Upper lobe of right lung (tissue), 1 donor: Measurements from ENCODE around the gene NXT1. TPM values are rescaled to one million over a fixed set of nuclear protein-coding genes. Genes with fewer than 3 reads are reported as not detected.
A peak's percentile ranks its signal among the peaks of the same experiment; 100 is the strongest.

Experiments used
- ATAC-seq: fragments of 200-7000 bp; cut with Tn5 transposase; one replicate; pipeline ENCODE4 v1.9.1; 2020; ENCODE audit warnings: mild to moderate bottlenecking, moderate library complexity
- DNase-seq: peaks from one replicate; pipeline ENCODE4 v3.0.0-alpha.2; 2020
- H3K27ac ChIP-seq: fragments of 200-600 bp; one replicate; pipeline ENCODE4 v1.8.0; 2022
- H3K27me3 ChIP-seq: fragments of 200-600 bp; one replicate; pipeline ENCODE4 v1.8.0; 2022; ENCODE audit warnings: mild to moderate bottlenecking
- H3K36me3 ChIP-seq: fragments of 200-600 bp; one replicate; pipeline ENCODE4 v1.8.0; 2022
- H3K4me1 ChIP-seq: fragments of 200-600 bp; one replicate; pipeline ENCODE4 v1.8.0; 2022
- H3K4me3 ChIP-seq: fragments of 200-600 bp; one replicate; pipeline ENCODE4 v1.8.0; 2022; ENCODE audit warnings: mild to moderate bottlenecking
- H3K9me3 ChIP-seq: fragments of 200-600 bp; one replicate; pipeline ENCODE4 v1.8.0; 2022
- intact Hi-C: fragments of 100-400 bp; cut with DNase I; formaldehyde crosslinking; loops from one replicate; pipeline ENCODE4 v1.11.0; 2022
- total RNA-seq: library from RNA; stranded (reverse); fragmentation: NEBNext Ultra II Directional; extraction: Animal tissue kit (Norgen Biotek cat#: 25700); gene quantifications from one replicate; pipeline ENCODE4 v1.2.1, GENCODE V29; 2021
- TF ChIP-seq, protein P1 (sequence below): fragments of 200-600 bp; IDR thresholded peaks from one replicate; pipeline ENCODE4 v1.8.0; 2022; ENCODE audit warnings: antibody characterized with exemption
- donor health status: DM: no; HTN: yes; CAD: no; lungs with severe emphysema.

The NXT1 gene
- total RNA-seq, 1 donor from 2014 or later = 16.2 TPM

DNA sequence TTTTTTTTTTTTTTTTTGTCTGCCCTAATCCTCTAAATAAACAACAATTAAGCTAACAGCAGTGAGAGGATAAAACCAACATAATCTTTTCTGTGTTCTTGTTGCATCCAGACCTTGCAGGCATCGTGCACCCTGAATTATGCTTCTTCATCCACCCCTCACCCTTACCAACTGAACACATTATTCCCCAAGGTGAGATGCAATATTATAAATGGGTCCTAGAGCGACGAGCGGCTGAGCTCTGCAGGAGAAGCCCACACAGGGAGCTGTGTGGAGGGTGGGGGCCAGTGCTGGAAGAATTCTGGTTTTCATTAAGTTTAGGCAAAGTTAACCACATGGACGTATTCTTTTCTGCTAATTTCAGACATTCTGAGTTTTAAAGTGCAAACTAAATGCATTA is 32.2 kb upstream of the NXT1 start:
- H3K4me1 ChIP-seq = peaks cover 9% of the 10 kb centered on the region
- no peaks in the 10 kb centered on the region for H3K9me3 ChIP-seq
- no peaks in the 10 kb centered on the region for H3K36me3 ChIP-seq
- no peaks in the 10 kb centered on the region for H3K27me3 ChIP-seq
- no peak for DNase-seq
- intact Hi-C loops = no loop called here
- H3K27ac ChIP-seq = no peak overlapping the region
- no peak for ATAC-seq
- TF ChIP-seq, protein P1, sequence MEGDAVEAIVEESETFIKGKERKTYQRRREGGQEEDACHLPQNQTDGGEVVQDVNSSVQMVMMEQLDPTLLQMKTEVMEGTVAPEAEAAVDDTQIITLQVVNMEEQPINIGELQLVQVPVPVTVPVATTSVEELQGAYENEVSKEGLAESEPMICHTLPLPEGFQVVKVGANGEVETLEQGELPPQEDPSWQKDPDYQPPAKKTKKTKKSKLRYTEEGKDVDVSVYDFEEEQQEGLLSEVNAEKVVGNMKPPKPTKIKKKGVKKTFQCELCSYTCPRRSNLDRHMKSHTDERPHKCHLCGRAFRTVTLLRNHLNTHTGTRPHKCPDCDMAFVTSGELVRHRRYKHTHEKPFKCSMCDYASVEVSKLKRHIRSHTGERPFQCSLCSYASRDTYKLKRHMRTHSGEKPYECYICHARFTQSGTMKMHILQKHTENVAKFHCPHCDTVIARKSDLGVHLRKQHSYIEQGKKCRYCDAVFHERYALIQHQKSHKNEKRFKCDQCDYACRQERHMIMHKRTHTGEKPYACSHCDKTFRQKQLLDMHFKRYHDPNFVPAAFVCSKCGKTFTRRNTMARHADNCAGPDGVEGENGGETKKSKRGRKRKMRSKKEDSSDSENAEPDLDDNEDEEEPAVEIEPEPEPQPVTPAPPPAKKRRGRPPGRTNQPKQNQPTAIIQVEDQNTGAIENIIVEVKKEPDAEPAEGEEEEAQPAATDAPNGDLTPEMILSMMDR = no peak
- H3K4me3 ChIP-seq = no peak overlapping the region

DNA sequence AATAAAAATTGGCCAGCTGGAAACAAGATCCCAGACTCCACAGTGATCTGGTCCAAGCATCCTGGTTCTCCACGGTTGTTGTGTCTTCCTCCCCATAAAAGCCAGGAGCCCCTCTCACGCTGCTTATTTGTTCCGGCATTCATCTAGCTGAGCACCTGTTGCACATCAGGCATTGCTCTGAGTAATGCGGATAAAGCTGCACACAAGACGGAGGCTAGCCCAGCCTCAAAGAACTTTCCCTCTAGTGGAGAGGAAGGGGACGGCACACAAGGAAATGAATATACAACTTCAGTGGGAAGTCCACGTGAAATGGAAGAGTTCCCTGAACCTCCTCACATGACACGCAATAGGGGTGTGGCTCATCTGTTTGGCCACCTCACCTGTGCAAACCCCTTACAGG is 30.3 kb upstream of the NXT1 start:
- Histone ChIP-seq H3K27me3 (no peaks in the 10 kb centered on the region), H3K4me1 (peaks cover 5% of the 10 kb centered on the region), H3K9me3 (no peaks in the 10 kb centered on the region), H3K4me3 (no peak overlapping the region), H3K36me3 (no peaks in the 10 kb centered on the region), H3K27ac (no peak overlapping the region)
- ATAC-seq (peak; percentile 21), DNase-seq (no peak)
- TF ChIP-seq, protein P1 = peak; percentile 39
- intact Hi-C loops = no loop called here

DNA sequence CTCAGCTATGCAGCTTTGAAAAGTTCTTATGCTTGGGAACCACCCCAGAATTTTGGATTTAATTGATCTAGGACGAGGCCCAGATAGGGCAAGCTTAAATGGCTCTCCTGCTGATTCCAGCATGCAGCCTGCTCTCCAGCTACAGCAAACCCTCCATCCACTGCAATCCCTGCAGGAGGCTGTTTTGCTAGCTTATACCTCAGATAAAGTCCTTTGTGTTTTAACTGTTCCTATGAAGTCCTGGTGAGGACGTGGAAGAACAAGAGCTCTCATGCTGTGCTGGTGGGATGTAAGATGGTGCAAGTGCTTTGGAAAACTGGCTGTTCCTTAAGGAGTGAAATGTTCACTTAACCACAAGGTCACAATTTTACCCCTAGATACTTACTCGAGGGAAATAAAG is 25.5 kb upstream of the NXT1 start:
- TF ChIP-seq, protein P1 = no peak
- no peak overlapping the region for H3K4me3 ChIP-seq
- DNase-seq (peak; percentile 2), ATAC-seq (no peak)
- H3K36me3 ChIP-seq = no peaks in the 10 kb centered on the region
- H3K27me3 ChIP-seq = no peaks in the 10 kb centered on the region
- H3K4me1 ChIP-seq = no peaks in the 10 kb centered on the region
- intact Hi-C loops = no loop called here
- no peaks in the 10 kb centered on the region for H3K9me3 ChIP-seq
- no peak overlapping the region for H3K27ac ChIP-seq

DNA sequence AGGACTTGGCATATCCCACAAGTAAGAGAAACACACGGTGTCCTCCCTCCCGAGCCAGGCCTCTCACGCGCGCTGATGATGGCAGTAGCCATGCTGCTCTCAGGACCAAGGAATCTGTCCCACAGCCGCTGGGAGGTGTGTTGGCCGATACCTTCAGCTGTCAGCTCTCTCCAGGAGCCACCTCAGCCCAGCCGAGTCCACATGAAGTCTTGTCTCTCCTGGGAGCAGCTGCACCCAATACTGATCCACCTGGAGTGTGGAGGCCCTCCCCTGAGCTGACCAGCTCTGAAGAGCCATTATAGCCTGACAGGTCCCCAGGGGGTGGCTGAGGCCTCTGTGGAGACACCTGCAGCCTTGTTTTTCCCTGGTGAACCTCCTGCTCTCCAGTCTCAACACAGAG is 23.8 kb upstream of the NXT1 start:
- ATAC-seq = peak; percentile 16
- no peaks in the 10 kb centered on the region for H3K4me1 ChIP-seq
- H3K36me3 ChIP-seq = no peaks in the 10 kb centered on the region
- H3K4me3 ChIP-seq = no peak overlapping the region
- H3K9me3 ChIP-seq = no peaks in the 10 kb centered on the region
- intact Hi-C loops = no loop called here
- TF ChIP-seq, protein P1 = no peak
- H3K27me3 ChIP-seq = no peaks in the 10 kb centered on the region
- H3K27ac ChIP-seq = no peak overlapping the region
- DNase-seq = peak; percentile 46

DNA sequence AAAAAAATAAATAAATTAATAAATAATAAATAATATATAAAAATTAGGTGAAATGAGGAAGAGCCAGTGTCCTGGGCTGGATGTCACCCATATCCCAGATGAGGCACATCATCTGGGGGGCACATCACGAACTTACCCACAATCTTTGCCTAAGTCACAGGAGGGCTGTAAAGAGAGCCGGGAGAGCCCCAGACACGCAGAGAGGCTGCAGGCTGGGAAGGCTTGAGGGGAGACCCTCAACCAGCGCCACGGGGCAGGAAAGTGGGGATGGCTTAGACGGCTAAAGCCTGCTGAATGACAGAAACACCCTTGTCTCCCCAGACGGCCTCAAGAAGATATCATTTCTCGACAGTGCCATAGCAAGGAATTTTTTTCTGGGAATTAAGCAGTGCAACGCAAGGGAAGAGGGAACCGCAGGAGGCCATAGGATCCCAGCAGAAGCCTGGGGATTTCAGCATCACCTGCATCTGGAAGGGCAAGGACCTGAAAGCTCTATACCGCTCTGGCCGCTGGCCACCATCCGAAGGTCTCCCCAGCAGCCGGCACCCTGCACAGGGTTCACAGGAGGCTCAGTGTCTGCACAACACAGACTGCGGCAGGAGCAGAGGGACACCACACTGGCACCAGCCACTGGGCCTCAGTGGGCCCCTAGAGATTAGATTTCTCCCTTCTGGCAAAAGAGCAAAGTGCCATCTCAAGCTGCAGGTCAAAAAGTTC is 22.8 kb upstream of the NXT1 start:
- DNase-seq = peak; percentile 31
- Histone ChIP-seq H3K4me3 (no peak overlapping the region), H3K4me1 (no peaks in the 10 kb centered on the region), H3K9me3 (no peaks in the 10 kb centered on the region), H3K27ac (no peak overlapping the region), H3K27me3 (no peaks in the 10 kb centered on the region), H3K36me3 (no peaks in the 10 kb centered on the region)
- TF ChIP-seq, protein P1 = no peak
- ATAC-seq = no peak
- intact Hi-C loops = no loop called here
